ENCODE measurements around the gene CASK.

CASK gene

GRCh38 chrX:41779030-41779564, 144.3 kb downstream of the CASK start:
- TF ChIP-seq, protein P1, sequence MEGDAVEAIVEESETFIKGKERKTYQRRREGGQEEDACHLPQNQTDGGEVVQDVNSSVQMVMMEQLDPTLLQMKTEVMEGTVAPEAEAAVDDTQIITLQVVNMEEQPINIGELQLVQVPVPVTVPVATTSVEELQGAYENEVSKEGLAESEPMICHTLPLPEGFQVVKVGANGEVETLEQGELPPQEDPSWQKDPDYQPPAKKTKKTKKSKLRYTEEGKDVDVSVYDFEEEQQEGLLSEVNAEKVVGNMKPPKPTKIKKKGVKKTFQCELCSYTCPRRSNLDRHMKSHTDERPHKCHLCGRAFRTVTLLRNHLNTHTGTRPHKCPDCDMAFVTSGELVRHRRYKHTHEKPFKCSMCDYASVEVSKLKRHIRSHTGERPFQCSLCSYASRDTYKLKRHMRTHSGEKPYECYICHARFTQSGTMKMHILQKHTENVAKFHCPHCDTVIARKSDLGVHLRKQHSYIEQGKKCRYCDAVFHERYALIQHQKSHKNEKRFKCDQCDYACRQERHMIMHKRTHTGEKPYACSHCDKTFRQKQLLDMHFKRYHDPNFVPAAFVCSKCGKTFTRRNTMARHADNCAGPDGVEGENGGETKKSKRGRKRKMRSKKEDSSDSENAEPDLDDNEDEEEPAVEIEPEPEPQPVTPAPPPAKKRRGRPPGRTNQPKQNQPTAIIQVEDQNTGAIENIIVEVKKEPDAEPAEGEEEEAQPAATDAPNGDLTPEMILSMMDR (IDR thresholded peaks at IDR 0.05; ENCODE audit: low read depth, low read length, missing control alignments): no peak
- in situ Hi-C loops (cut with HindIII; ENCODE audit: low pct_ligation_motif_present, low sequenced_read_pairs): no loop called here
- no peaks in the 10 kb centered on the region for H3K27me3 ChIP-seq (replicated peaks)
- peak; percentile 59 for DNase-seq
- peak overlapping the region; percentile 64 for H3K27ac ChIP-seq
- no peak overlapping the region for H3K4me3 ChIP-seq (ENCODE audit: low read depth, low read length)
- no peaks in the 10 kb centered on the region for H3K36me3 ChIP-seq (replicated peaks)

DNA sequence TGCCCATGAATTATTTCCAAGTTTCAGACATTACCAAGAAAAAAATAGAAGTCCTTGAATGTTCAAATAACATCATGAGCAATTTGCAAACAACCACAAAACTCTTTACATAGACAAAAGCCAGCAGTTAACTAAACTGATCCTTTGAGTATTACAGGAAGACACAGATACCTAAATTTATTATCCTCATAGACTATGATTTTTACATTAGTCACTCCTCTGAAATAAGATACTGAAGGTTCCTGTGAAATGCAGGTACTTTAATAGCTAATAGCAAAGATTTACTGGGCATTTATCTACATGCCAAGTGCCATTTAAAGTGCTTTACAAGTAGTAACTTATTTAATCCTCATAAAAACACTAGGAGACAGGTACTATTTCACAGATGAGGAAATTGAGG, 161.7 kb downstream of the CASK start:
- TF ChIP-seq, protein P1 (IDR thresholded peaks at IDR 0.05; ENCODE audit: low read depth, low read length, missing control alignments): no peak

DNA sequence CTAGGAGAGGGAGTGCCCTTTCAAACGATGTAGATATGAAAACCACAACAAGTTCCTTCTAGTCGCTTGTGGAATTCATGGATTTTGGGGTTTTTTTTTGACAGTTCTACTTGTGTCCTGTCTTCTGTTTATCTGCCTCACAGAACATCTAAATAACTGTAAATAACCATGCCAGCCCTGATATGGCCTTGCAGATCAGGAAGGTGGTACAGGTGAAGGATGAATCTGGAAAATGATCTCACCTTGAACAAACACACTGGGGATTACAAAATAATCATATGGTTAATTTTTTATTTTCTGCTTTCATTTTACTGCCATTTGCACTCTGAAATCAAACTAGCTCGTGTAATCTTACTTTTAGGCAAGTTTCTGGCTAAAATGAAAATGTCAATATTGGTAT, 162.2 kb downstream of the CASK start:
- in situ Hi-C loops (cut with HindIII; ENCODE audit: low pct_ligation_motif_present, low sequenced_read_pairs): no loop called here
- no peaks in the 10 kb centered on the region for H3K36me3 ChIP-seq (replicated peaks)
- H3K4me3 ChIP-seq (ENCODE audit: low read depth, low read length): no peak overlapping the region
- no peak for DNase-seq
- no peaks in the 10 kb centered on the region for H3K27me3 ChIP-seq (replicated peaks)
- TF ChIP-seq, protein P1 (IDR thresholded peaks at IDR 0.05; ENCODE audit: low read depth, low read length, missing control alignments): no peak
- H3K27ac ChIP-seq: no peak overlapping the region

More for the DNA sequence above, 161.7 kb downstream of the CASK start:
- no peak for DNase-seq
- H3K36me3 ChIP-seq (replicated peaks): no peaks in the 10 kb centered on the region
- no peak overlapping the region for H3K27ac ChIP-seq
- in situ Hi-C loops (cut with HindIII; ENCODE audit: low pct_ligation_motif_present, low sequenced_read_pairs): no loop called here
- no peaks in the 10 kb centered on the region for H3K27me3 ChIP-seq (replicated peaks)
- no peak overlapping the region for H3K4me3 ChIP-seq (ENCODE audit: low read depth, low read length)

DNA sequence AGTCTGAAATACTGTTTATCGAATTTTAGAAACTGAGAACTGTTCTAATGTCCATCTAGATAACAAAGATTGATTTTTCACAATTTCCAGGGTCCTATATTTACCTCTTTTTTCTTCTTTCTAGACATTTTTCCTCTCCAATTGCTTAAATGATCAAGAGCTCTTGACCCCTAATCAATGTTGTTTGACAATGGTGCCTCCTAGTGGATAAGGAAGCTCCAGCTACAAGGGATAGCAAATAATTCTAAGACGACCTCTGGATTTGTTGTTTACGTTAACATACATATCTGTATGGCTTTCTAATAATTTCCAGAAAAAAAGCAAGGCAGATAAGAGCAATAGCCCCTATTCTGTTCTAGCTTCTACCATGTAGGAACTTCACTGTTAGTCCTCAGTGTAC, 163.5 kb downstream of the CASK start:
- Histone ChIP-seq H3K27me3 (replicated peaks) (no peaks in the 10 kb centered on the region), H3K36me3 (replicated peaks) (no peaks in the 10 kb centered on the region), H3K27ac (no peak overlapping the region), H3K4me3 (ENCODE audit: low read depth, low read length) (no peak overlapping the region)
- in situ Hi-C loops (cut with HindIII; ENCODE audit: low pct_ligation_motif_present, low sequenced_read_pairs): no loop called here
- TF ChIP-seq, protein P1 (IDR thresholded peaks at IDR 0.05; ENCODE audit: low read depth, low read length, missing control alignments): peak; percentile 45
- peak; percentile 6 for DNase-seq

DNA sequence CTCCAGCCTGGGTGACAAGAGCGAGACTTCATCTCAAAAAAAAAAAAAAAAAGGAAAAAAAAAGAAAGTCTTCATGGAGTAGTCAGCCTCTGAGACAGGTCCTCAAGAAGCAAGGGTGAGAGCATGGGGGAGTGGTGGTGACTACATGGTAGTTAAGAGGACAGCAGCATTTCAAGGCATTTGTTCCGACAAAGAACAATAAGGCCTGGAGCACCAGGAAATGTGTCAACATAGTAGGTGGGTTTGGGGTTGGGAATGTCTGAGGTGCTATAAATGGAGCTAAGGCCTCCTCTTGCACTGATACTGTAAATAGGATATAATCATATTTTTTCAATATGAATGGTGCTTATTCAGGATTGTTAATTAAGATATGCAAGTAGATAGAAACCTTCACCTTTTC, 165.0 kb downstream of the CASK start:
- Histone ChIP-seq H3K36me3 (replicated peaks) (no peaks in the 10 kb centered on the region), H3K4me3 (ENCODE audit: low read depth, low read length) (no peak overlapping the region), H3K27me3 (replicated peaks) (no peaks in the 10 kb centered on the region), H3K27ac (no peak overlapping the region)
- DNase-seq: no peak
- TF ChIP-seq, protein P1 (IDR thresholded peaks at IDR 0.05; ENCODE audit: low read depth, low read length, missing control alignments): no peak
- in situ Hi-C loops (cut with HindIII; ENCODE audit: low pct_ligation_motif_present, low sequenced_read_pairs): no loop called here

GRCh38 chrX:41750716-41751115, 172.6 kb downstream of the CASK start:
- Histone ChIP-seq H3K36me3 (replicated peaks) (no peaks in the 10 kb centered on the region), H3K4me3 (ENCODE audit: low read depth, low read length) (no peak overlapping the region), H3K27me3 (replicated peaks) (no peaks in the 10 kb centered on the region), H3K27ac (no peak overlapping the region)
- in situ Hi-C loops (cut with HindIII; ENCODE audit: low pct_ligation_motif_present, low sequenced_read_pairs): no loop called here
- DNase-seq: no peak
- TF ChIP-seq, protein P1 (IDR thresholded peaks at IDR 0.05; ENCODE audit: low read depth, low read length, missing control alignments): no peak
